Neutrophil (primary cell): Measurements from ENCODE around the gene POPDC3.

Experiments used
- H3K27ac ChIP-seq: fragments of 200-600 bp; sonication (generic); 2 replicates; pipeline ENCODE4 v1.5.1; 2016; ENCODE audit warnings: mild to moderate bottlenecking, moderate library complexity
- H3K27me3 ChIP-seq: fragments of 200-600 bp; sonication (generic); 2 replicates; pipeline ENCODE4 v1.6.0; 2016; ENCODE audit warnings: mild to moderate bottlenecking
- H3K36me3 ChIP-seq: fragments of 200-600 bp; sonication (generic); 2 replicates; pipeline ENCODE4 v1.5.1; 2017
- H3K4me1 ChIP-seq, 2 experiments: fragments of 200-600 bp in 1 of 2; sonication (generic) in 1 of 2; 1 replicate in 1 of 2; 2 replicates in 1 of 2; pipeline versions ENCODE4 v1.5.1 to v1.6.1; 2013 to 2016; ENCODE audit warnings: low read depth in 1 of 2, low read length in 1 of 2, mild to moderate bottlenecking in 1 of 2, moderate library complexity in 1 of 2; ENCODE audit not compliant: control insufficient read depth in 1 of 2, insufficient read depth in 1 of 2
- H3K4me3 ChIP-seq, 2 experiments: fragments of 200-600 bp in 1 of 2; sonication (generic) in 1 of 2; 1 replicate in 1 of 2; 2 replicates in 1 of 2; pipeline ENCODE4 v1.5.1; 2013 to 2016; ENCODE audit warnings: low read depth in 1 of 2, low read length in 1 of 2, mild to moderate bottlenecking in 1 of 2, moderate library complexity in 1 of 2
- H3K9me3 ChIP-seq: fragments of 200-600 bp; sonication (generic); 2 replicates; pipeline ENCODE4 v1.5.1; 2016
- TF ChIP-seq, protein P1 (sequence below): fragments of 200-600 bp; sonication (generic); IDR thresholded peaks from 2 replicates; pipeline ENCODE4 v1.5.1; 2016; ENCODE audit warnings: antibody characterized with exemption

Gene POPDC3

DNA sequence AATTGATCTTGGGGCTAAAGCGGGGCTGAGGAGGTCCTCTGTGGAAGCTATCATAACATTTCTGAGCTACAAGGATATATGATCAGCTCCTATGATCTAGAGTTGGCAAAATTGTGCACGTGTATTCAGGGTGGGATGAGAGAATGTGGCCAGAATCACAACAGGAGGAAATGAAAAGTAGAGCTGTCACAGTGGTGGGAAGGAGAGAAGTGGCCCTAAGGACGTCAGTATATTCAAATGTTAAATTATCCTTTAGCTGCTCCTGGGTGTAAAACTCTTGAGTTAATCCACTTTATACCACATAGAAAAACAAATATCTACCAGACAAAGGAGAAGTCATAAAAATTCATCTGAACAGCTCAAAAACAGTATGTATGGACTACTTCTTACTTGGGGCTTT is 14.8 kb upstream of the POPDC3 start:
- TF ChIP-seq, protein P1, sequence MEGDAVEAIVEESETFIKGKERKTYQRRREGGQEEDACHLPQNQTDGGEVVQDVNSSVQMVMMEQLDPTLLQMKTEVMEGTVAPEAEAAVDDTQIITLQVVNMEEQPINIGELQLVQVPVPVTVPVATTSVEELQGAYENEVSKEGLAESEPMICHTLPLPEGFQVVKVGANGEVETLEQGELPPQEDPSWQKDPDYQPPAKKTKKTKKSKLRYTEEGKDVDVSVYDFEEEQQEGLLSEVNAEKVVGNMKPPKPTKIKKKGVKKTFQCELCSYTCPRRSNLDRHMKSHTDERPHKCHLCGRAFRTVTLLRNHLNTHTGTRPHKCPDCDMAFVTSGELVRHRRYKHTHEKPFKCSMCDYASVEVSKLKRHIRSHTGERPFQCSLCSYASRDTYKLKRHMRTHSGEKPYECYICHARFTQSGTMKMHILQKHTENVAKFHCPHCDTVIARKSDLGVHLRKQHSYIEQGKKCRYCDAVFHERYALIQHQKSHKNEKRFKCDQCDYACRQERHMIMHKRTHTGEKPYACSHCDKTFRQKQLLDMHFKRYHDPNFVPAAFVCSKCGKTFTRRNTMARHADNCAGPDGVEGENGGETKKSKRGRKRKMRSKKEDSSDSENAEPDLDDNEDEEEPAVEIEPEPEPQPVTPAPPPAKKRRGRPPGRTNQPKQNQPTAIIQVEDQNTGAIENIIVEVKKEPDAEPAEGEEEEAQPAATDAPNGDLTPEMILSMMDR = no peak
- no peaks in the 10 kb centered on the region for H3K4me1 ChIP-seq
- peaks cover 9% of the 10 kb centered on the region for H3K27me3 ChIP-seq
- no peaks in the 10 kb centered on the region for H3K36me3 ChIP-seq
- no peak overlapping the region for H3K27ac ChIP-seq
- no peak overlapping the region for H3K4me3 ChIP-seq
- H3K9me3 ChIP-seq = no peaks in the 10 kb centered on the region

DNA sequence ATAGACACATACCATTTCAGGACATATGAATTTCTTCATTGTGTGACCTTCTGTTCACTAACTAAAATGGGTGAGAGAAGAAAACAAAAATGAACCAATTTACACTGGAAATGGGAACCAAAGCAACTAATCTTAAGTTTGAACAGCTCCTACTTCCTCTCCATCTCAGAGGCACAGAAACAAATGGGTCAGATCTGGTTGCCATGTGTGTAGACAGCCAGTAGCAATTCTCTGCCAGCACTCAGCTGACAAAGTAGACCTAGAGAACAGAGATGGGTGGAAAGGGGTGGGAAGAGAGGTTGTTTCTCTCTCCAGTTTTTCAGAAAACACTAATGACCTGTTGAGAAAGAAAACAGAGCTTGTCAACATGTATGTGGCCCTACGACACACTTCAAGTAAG is 14.3 kb upstream of the POPDC3 start:
- Histone ChIP-seq H3K36me3 (no peaks in the 10 kb centered on the region), H3K27me3 (peaks cover 9% of the 10 kb centered on the region), H3K4me3 (no peak overlapping the region), H3K27ac (no peak overlapping the region), H3K4me1 (no peaks in the 10 kb centered on the region), H3K9me3 (no peaks in the 10 kb centered on the region)
- TF ChIP-seq, protein P1 = no peak

DNA sequence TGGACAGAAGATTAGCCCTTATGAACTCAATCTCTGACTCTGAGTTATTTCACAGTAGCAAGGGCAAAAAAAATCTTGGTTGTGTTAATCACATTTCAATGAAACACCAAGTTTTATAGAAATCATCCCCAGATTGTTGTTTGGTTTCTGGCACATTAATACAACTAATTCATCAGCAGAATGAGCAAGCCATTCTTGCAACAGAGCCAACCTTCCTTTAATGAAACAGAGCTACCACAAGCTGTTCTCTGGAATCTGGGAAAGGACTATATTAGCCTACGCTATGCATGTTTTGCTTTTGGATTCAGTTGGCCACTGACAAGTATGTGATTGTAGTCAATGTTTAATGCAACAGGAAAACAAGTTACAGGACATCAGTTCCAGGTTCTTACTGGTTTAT is 13.8 kb upstream of the POPDC3 start:
- no peak overlapping the region for H3K4me3 ChIP-seq

DNA sequence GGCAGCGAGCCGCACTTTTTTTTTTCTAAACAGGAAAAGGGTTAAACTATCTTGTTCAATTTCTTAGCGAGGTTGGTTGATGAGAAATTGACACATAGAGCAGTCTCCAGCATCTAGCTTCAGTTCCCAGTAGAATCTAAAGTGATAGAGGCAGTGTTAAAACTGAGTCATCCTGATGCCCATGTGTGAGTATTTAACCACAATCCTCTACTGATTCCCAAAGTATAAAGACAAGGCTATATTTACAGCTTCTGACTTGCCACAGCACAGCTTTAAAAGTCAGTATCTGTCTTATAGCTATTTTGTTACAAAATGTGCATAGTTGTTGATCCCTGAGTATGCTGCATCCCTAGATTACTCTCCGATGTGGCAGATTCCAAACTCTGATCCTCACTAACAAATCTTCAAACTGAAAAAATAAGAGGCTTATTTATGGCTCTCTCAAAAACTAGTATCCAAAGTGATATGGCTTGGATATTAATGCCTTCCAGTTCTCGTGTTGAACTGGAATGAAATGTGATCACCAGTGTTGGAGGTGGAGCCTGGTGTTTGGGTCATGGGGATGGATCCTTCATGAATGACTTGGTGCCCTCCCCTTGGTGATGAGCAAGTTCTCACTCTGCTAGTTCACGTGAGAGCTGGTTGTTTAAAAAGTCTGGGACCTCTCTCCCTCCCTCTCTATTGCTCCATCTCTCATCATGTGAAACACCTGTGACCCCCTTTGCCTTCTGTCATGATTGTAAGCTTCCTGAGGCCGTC is 13.1 kb upstream of the POPDC3 start:
- Histone ChIP-seq H3K27me3 (peaks cover 9% of the 10 kb centered on the region), H3K9me3 (no peaks in the 10 kb centered on the region), H3K4me1 (no peaks in the 10 kb centered on the region), H3K4me3 (no peak overlapping the region), H3K36me3 (no peaks in the 10 kb centered on the region), H3K27ac (no peak overlapping the region)
- TF ChIP-seq, protein P1 = no peak

More for the DNA sequence above, 13.8 kb upstream of the POPDC3 start:
- Histone ChIP-seq H3K9me3 (no peaks in the 10 kb centered on the region), H3K27ac (no peak overlapping the region), H3K4me1 (no peaks in the 10 kb centered on the region), H3K36me3 (no peaks in the 10 kb centered on the region), H3K27me3 (peaks cover 9% of the 10 kb centered on the region)
- TF ChIP-seq, protein P1 = no peak

DNA sequence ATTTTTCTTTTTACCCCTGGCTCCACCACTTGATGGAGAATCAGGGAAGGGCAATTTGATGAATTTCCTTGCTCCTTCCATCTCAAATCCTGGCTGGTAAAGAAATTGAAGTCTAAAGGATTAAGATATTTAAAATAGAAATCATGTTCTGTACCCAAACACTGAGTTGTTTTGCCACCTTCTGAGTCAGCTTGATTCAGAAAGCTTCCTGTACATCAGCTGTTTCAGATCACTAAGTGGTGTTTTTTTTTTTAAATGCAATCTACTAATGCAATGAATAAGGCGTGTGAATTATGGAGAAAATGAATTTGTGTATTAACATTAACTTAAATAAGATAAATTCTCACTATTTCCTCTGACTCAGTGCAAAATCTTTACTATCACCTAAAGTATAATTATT is 11.5 kb upstream of the POPDC3 start:
- Histone ChIP-seq H3K4me1 (no peaks in the 10 kb centered on the region), H3K27me3 (peaks cover 9% of the 10 kb centered on the region), H3K27ac (no peak overlapping the region), H3K9me3 (no peaks in the 10 kb centered on the region), H3K4me3 (no peak overlapping the region), H3K36me3 (no peaks in the 10 kb centered on the region)
- TF ChIP-seq, protein P1 = no peak
